HG02763 (cell line): Measurements from ENCODE around the gene GATA3.

ENCODE experiments used
- ATAC-seq: cut with Tn5 transposase; IDR thresholded peaks from one replicate; pipeline ENCODE4 v1.9.1; 2021; ENCODE audit warnings: mild to moderate bottlenecking, moderate library complexity; ENCODE audit not compliant: unreplicated experiment

GATA3 gene

DNA sequence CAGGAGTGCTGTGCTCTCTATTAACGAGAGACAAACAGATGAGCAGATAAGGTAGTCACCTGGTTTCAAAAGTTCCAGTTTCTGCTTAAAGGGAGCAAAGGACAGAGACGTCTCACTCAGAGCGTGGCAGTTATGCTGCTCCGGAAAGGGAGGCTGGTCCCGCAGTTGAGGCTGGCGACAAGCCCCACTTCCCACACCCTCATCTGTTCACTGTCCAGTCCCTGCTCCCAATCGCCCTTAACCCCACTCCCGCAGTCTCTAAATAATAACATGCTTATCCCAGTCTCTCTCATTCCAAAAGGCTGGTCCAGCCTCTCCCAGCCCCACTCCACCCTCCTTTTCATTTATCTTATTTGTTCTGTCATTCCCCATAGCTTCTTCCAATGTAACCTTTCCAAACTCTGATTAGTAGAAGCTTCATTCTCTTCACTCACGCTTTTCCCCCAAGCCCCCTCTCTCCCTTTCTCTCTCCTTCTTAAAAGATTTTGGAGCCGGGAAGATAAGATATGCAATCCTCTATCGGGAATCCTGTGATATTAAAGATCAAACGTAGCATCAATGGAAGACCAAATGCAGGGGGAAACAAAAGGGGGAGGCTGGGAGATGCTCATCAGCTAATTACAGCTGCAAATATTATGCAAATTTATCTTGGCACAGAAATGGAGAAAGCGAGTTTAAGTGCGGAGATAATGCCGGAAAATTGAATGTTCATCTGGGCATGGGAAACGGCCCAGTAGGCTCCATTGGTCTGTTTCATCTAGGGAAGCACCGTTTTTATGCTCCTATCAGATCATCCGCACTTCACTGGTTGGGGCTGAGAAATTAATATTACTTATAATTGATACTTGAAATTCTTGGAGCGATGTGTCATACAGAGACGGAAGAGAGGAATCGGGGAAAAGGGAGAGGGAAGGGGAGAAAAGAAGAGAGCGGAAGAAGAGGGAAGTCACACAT is 16.3 kb upstream of the GATA3 start:
- ATAC-seq: no peak

DNA sequence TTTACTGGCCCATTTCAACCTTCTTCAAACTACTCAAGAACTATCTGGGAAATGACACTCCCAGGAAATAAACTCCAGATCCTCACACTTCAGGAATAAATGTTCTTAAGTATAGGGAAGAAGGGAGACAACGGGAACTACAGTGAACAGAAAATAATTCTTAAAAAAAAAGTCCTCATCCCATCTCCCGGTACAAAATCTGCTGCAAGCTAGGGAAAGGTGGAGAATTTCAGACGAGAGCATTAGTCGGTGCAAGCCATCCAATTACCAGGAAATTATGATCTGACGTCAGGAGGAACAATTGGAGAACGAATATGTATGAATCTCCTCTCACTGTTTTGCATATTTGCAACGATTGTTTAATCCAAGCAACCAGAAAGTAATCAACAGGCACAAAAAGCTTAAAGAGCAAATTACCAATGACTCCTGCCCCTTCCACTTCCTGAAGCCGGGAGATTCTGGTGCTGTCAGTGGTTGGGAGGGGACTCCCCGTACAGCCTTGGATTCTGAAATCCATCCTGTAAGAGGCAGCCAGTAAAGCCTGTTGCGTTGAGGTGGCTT is 15.1 kb upstream of the GATA3 start:
- ATAC-seq: no peak

DNA sequence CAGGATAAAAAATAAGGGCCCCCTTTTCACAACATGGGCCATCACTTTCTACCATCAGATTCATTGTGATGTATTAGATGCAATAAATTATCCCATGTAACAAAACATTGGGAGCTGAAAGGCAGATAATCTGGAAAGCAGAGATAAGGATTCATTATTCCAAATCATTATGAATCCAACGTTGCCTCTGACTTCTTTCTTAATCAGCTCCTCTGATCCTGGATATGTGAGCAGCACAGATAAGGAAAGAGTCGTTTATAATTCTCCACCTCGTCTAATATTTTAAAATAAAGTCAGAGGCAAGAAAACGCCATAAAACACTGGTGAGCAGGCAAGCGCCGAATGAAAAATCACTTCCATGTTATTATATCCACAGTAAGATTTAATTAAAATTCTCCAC is 13.8 kb upstream of the GATA3 start:
- ATAC-seq: no peak

DNA sequence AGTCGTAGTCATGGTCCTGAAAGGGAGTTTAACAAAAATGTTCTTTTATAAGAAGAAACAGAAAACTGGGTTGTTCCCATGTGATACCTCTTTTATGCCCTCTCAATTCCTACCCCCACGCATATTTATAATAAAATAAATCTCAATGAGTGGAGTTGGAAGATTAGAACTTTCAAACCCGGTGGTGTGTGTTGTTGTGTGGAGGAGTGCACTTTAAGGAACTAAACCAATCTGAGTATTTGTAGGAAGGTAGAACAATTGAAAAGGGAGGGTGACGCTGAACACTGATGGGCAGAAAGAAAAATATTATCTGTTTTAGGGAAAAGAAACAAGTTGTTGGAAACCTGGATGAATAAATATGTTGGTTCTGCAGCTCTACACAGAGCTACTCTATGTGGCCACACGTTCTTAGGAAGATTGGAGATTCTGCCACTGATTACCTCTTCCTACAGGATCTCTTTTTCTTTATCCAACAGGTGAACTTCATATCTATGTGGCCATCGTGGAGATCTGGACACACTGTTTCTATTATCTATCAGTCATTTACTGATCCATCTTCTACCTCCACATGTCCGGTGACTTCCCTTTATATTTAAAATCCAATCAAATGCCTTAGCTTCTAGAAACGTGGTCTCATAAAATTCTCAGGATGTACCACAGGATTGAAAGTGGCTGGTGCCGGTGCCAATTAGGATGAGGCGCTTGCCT is 13.1 kb upstream of the GATA3 start:
- ATAC-seq: no peak

DNA sequence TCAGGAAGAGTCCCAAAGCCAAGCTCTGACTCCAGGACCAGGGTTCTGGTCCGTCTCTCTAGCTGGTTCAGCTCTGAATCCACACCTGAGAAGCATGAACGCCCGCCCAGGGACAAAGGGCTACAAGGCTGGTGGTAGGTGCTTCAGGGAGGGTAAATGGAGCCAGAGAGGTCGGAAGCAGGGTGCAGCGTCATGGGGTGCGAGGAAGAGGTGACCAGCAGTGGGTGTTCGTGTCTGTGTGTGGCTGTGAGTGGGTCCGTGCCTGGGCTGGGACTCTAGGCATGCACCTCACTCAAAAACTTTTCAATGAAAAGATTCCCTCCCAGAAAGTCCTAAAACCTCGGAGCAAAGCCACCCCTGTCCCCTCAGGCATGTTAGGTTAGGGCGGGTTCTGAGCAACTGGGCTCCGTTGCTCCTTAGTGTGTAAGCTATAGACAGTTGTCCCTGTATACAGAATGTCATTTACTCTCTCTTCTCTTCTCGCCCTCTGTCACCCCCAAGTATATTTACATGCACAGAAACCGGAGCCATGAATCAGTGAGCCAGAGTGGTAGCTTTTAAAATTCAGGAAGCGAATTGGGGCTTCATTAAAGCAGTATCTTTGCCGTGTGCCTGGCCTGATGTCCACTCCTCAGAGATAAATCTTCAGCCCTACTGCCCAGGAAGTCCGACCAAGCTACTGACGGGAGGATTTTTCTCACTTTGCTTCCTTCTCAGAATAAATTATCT is 12.3 kb upstream of the GATA3 start:
- no peak for ATAC-seq

DNA sequence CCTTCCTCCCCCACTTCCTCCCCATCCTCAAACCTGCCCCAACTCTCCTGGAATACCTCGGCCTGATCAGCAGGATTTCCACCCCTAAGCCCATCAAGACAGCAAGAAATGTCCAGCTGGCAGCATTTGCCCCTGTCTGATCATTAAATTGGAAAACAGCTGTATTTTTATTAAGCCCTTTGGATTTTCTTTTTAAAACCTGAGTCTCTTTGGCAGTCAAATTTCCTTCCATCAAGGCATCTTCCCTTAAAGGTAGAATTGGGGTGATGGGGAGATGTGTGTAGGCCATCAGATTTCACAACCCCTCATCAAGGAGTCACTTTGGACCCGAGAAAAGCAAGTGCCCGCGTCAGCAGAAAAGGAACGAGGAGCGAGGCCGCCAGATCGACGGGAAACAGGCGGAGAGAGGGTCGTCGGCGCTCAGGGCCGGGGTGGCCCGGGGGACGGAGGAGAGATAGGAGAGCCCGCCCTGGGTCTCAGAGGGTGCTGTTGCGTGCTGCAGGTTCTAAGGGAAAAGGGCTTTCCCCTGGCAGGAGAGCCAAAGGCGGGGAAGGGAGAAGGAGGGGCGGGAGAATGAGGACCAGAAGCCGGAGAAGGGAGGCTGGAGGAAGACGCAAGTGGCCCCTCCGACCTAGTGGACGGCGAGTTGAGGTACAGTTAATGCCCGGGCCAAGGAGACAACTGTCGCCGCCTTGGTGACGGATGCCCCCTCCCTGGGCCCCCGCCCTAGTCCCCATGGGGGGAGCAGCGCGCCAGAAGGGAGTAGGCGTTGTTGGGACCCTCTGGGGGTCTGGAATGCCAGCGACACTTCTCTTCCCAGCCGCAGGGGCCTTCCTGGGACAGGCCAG is 11.5 kb upstream of the GATA3 start:
- no peak for ATAC-seq

DNA sequence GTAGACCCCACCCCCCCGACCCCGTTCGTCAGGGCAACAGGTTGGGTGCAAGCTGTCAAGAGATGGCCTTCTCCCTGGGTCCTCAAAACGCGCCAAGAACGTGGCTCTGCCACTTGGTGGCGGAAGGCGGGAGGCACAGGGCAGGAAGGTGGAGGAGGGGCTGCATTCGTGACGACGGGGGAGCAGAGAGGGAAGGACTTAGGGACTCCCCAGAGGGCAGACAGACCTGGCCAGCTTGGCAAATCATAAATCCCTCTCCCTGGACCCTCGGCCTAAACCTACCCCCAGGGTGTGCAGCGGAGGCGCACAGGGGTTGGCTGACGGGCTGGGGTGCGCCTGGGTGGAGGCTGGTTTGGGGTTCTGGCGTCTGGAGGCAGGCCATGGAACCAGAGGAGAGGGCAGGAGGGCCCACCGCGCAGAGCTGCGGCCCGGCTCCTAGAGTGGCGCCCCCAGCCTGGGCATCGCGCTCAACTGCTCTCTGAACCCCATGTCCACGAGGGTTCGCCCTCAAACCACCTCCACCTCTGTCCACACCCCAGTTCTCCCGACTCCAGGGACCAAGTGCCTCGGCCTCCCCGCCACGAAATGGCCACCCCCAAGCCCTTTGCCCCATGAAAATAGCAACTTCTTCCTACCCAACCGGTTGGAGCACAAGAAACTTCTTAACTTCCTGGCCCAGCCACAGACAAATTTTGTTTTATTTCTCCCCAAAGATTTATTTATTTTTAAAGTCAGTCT is 10.8 kb upstream of the GATA3 start:
- no peak for ATAC-seq

DNA sequence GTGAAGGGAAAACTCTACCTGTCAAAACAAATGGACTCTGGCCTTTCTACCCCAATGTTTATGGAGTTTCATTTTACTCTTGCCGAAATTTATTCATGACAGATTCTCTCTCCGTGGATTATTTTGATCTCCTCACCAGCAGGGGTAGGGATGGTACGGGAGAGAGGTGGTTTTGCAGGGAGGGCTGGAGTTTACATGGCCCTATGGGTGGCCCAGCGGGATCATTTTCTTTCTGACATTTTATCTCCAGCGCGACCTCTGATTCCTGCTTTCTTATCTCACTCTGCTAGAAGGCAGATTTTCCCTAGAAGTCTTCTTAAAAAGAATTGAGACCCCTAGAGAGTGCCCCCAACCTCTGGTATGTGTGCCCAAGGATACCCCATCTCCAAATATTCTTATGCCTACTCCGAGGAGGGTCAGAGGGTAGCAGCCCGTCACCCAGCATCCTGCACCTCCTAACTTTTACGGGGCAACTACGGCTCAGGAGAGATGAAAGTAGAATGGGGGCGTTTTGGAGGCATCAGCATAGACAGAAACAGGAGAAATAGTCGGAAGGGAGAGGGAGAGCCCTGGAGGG is 10.1 kb upstream of the GATA3 start:
- ATAC-seq: no peak

DNA sequence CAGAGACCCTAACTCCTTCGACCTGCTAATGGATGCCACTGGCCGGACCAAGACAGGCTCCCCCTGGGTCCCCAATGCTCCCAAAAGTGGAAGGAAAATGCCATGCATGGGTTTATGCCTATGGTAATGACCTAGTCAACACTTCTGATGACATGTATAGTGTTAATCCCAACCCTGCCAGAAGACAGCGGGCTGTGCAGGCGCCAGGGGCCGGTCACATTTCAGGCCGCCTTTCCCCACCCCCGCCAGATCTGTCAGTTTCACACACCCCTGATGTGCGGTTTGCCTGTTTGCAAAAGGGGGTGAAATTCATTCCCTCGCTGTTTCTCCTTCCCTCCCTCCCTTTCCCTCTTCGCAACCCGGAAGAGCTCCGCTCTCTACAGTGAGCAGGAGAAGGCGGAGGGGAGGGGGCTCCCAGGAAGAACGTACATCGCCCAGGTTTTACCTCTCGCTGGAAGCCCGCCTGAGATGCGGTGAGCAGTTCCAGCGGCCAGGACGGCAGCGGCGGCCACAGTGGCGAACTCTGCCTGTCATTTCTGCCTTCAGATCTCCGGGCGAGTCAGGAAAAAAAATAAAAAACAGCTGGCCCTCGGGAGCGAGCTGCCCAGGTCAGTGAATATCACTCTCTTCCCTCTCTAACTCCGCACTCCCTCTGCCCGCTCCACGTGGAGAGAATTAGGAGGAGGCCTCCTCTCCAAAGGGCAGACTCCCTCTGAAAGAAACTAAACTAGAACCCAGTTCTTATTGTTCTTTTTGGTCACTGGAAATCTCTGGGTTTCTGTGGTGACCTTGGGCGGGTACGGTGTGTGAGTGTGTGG is 9.4 kb upstream of the GATA3 start:
- ATAC-seq: no peak

DNA sequence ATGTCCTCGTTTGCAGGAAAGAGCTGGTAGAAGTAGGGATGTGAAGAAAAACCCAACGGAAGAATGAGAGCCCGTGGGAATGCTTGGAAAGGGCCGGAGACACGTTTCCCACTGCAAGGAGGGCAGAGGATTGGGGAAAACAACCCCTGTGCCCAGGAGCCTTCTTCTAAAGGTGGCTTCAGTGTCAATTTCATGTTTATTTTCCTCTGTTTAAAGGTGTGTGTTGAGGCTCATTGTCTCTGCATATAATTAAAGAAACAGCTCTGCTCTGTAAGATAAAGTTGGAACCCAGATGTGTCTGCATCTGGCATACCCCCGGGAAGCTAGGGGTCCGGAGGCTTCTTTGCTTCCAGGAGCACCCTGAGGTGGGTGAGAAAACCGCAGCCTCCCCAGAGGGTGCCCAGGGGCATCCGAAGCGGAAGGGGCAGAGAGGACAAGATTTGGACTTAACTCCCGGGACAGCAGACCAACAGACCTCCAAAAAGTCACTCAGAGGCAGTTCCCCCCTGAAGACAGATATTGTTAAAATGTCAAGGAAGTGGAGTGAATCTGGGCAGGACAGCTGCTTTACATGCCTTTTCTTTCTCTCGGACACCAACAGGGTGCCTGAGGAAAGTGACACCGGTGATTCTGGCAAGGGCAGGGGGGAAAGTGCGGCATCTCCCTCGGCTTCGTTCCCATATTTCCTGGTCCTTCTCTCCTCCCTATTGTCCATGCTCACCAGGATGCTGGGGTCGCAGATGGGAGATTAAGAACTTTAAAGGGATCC is 8.6 kb upstream of the GATA3 start:
- no peak for ATAC-seq

DNA sequence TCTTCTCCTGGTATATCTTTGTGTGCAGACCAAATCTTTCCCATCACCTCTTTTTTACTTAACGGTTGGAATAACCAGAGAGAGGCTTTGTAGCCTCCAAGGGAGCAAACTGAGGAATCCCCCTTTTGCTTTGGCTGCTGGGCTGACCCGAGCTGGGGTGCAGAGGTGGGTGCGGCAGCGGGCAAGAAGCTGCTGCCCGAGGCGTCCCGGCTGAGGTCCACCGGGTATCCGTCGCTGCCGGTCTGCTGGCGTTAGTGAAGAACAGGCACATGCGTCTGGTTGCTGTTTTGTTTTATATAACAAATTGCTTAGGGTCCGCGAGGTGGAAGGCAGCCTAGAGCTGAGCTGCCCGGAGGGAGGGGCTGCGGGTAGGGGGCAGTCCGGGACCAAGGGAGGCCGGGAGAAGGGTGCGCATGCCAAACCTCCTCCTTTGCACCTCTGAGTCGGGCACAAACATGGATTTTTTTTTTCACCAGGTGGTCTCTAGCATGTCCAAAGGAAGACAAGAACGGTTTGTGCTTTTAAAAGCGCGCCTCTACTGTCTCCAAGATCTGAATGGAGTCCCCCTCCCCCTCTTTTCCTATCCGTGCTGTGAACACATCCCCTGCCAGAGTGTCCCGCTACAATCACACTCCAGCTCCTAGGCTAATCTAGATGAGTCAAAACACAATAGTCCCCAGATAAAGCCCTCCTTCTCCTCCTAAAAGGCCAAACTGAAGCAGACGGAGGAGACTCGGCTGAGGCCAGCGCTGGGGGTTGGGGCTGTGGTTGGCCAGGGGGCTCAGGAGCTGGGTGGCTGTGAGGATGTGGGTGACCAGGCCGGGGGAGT is 6.8 kb upstream of the GATA3 start:
- no peak for ATAC-seq

DNA sequence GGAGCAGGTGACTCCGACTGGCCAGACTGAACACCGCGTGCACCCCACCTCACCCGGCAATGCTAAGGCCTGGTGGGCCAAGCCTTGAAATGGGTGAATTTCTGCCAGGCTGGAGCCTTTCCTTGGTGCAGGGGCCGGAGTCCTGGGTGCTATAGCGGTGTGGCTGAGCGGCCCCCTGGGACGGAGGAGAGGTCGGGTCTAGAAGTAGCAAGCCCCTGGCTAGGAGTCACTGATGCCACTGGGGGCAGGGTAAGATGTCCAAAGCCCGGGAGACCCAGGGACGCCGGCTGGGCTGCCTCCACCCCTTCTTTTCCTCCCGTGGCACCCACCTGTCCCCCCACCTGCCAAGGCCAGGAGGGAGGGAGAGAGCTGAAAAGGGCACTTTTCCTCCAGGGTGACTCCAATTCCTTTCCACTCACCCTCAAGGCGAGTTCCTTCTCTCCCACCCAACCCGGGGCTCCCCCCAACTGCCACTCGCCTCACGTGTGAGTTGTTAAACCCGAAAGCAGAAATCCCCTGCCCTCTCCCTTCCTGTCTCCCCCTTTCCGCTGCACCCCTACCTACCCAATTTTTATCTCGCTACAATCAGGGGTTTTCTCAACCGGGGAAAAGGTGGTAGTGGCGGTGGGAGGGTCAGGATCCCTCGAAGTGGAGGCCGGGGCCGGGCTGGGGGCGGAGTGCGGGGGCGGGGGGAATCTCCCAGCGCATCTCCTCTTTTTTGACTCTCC is 6.0 kb upstream of the GATA3 start:
- ATAC-seq: no peak

DNA sequence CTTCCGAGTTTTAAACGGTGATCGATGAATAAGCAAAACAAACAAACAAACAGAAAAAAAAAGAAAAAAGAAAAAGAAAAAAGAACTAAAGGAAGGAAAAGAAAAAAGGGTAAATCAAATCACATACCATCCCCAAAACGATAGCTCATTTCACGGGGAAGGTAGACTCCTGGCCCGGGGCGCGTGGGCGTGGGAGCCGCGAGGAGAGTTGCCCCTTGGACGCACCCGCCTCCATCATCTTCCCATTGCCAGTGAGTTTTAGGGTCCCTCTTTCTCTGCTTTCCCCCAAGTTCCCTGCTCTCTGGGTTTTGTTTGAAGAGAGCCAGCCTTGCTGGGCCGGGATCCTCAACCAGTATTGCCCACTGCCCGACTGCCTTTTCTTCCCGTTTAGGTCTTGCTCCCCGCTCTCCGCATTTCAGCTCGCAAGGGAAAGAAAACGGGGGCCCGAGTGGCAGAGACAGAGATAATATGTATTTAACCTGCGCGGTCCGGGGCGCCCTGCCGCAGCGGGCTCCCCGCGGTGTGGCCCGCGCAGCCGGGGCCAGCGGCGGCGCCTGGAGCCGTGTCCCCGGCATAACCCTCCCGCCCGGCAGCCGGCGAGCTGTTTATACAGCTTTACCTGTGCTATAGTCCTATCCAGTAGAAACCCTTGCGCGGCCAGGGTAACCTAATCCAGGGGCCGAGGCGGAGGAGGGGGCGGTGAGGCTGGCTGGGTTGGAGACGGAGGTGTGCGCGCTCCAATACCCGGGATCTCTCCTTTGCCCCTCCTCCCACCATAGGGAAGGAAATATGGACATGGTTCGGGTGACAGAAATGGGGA is 5.2 kb upstream of the GATA3 start:
- ATAC-seq: no peak

DNA sequence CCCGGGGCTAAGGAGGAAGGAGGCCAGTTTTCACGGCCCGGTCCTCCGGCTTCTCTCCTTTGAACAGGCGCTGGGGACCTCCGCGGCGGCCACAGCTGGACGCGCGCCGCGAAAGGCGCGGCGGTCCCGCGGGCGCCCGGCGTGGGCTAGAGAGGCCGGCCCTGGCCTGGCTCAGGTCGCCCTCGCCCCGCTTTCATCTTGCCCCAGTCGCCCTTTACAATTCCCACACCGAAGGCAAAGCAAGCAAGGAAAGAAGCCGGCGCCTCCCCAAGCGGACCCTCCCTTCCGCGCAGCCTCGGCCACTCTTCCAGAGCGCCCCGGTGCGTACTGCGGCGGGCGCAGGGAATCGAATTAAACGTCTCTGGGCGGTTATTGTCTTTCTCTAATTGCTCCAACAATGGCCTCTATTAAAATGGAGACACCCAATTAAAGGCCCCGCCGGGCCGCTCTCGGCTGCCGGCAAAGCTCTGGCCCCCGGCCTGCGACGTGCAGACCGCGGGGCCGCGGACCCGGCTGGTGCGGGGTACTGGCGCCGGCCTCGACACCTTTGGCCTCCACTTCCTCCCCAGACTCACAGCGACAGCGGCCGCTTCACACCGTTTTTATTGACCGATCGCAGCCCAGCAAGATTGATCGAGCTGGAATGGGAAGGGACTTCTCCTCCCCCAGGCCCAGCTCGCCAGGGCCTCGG is 4.5 kb upstream of the GATA3 start:
- no peak for ATAC-seq
